Epithelial cell of proximal tubule (primary cell): ENCODE measurements around the gene ZNF385A. TPM values are rescaled to one million over a fixed set of nuclear protein-coding genes. Genes with fewer than 3 reads are reported as not detected.
"Not testable (repeated sequence)": the region's sequence is repeated elsewhere in the genome, so short reads cannot be mapped to it uniquely, and the experiment has no call there.

Experiments
- DNase-seq: peaks from one replicate; pipeline ENCODE4 v3.0.0-alpha.2; 2011; ENCODE audit warnings: low read depth
- H3K4me3 ChIP-seq: 2 replicates; pipeline ENCODE4 v1.5.1; 2011; ENCODE audit warnings: low read depth, mild to moderate bottlenecking, low read length
- total RNA-seq: library from RNA; depleted of rRNA; stranded (reverse); fragments of >200 nt; gene quantifications from 2 replicates; pipeline ENCODE4 v1.2.3, GENCODE V29; 2015
- TF ChIP-seq, protein P1 (sequence below): conservative IDR thresholded peaks from 2 replicates; pipeline ENCODE4 v1.5.1; 2012; ENCODE audit warnings: low read depth, mild to moderate bottlenecking, low read length

Gene ZNF385A
- total RNA-seq, 1 donor from 2014 or later: 3.9 TPM

DNA sequence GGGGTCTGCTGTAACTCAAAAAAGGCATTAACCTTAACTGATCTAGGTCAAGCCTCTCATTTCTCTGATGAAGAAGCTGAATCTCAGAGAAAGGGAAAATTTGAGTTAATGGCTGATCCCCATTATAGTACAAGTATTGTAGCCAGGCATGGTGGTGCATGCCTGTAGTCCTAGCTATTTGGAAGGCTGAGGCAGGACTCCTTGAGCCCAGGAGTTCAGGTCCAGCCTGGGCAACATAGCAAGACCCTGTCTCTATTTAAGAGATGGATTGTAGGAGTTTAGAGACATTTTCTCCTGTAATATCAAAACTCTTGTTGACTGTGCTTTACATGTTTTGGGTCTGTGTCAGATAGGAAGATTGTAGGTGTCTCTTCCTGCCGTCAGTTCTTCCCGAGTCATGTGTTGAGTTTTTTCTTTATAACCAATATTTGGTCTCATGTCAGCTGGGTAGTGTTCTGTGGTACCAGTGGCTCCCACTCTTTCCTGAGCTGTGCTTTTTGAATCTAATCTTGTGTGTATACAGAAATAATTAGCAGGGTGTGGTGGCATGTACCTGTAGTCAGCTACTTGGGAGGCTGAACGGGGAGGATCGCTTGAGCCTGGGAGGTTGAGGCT, 51.0 kb downstream of the ZNF385A start:
- TF ChIP-seq, protein P1, sequence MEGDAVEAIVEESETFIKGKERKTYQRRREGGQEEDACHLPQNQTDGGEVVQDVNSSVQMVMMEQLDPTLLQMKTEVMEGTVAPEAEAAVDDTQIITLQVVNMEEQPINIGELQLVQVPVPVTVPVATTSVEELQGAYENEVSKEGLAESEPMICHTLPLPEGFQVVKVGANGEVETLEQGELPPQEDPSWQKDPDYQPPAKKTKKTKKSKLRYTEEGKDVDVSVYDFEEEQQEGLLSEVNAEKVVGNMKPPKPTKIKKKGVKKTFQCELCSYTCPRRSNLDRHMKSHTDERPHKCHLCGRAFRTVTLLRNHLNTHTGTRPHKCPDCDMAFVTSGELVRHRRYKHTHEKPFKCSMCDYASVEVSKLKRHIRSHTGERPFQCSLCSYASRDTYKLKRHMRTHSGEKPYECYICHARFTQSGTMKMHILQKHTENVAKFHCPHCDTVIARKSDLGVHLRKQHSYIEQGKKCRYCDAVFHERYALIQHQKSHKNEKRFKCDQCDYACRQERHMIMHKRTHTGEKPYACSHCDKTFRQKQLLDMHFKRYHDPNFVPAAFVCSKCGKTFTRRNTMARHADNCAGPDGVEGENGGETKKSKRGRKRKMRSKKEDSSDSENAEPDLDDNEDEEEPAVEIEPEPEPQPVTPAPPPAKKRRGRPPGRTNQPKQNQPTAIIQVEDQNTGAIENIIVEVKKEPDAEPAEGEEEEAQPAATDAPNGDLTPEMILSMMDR: no peak
- DNase-seq: no peak
- no peak overlapping the region for H3K4me3 ChIP-seq

DNA sequence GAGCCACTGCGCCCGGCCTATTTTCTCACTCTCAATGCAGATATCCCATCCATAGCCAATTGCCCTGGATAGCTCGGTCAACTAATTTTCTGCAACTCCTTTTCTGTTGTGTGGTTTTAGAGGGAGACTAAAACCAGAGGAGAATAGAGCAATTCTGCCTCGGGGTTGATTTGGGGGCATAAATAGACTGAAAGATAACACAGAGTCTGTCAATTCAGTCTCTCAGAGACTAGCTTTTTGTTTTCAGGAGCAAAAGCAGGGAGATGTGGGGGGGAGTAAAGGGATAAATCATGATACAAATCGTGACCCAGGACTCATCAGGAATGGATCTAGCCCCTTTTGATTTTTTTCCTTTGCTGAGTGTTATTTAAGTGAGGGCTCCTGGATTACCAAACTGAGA, 53.1 kb downstream of the ZNF385A start:
- H3K4me3 ChIP-seq: no peak overlapping the region
- no peak for DNase-seq
- TF ChIP-seq, protein P1: no peak

DNA sequence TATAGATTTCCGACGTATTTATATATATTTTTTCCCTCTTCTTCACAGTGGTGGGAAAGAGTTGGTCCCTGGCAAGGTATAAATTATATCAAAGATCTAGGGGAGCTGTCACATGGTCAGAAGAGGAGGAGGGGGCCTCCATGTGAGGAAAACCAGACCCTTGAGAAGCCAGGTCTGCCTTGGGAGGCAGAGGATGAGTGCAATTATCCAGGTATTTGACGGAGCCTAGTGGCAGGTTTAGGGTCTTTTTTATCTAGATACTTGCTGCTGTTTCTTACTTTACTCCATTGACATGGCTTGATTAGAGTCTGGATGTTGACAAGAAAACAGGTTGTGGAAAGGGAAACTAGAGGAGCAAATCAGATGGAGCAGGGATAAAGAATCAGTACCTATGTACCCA, 54.1 kb downstream of the ZNF385A start:
- H3K4me3 ChIP-seq: no peak overlapping the region
- DNase-seq: no peak
- TF ChIP-seq, protein P1: no peak

DNA sequence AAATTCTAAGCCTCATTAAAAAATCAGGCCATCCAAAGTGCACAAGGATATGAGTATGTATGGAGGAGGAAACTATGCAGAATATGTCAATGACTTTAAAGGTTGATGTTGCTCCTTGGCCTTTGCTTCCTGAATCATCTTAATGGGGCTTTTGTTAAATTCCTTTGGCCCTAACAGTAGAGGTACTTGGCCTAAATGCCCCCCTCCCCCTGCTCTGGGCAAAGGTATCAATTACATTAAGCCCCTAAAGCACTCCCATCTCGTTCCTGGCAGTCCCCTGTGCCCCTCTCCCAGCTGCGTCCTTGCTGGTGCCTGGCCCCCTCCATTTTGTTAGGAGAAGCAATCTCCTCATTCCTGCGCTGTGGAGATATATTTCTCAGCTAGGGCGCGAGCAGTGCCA, 54.8 kb downstream of the ZNF385A start:
- TF ChIP-seq, protein P1: no peak
- no peak for DNase-seq
- no peak overlapping the region for H3K4me3 ChIP-seq

DNA sequence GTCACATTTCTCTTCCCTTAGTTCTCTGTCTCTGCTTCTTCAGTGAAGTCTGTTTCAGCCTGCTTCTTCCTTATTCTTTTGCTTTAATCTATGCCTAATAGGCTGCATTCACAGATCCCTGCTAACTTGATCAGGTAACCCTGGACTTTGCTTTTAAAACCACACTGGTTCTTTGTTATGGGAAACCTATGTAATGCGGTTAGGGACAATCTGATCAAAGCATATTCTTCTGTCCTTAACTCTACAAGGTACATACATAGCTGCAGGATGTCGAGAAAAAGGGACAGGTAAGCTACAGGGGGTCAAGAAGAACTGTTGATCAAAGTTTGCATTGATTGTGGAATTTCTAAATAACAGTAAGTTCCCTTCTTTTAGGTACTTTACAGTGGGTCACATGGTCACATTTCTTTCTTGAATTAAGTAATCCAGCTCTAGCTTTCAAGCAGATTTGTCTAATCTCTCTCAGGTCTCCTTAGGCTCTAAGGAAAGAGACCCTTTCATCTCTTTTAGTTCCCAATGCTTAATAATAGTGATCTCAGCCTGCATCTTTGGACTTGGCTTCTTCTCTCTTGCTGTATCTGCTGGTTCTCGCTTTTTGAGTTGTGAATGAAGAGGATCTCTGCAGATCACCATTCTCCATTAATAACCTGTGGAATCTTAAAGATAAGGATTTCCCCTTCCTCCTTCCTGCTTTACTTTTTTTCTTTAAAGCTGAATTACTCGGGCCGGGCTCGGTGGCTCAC, 55.8 kb downstream of the ZNF385A start:
- DNase-seq: no peak
- H3K4me3 ChIP-seq: no peak overlapping the region
- TF ChIP-seq, protein P1: no peak

DNA sequence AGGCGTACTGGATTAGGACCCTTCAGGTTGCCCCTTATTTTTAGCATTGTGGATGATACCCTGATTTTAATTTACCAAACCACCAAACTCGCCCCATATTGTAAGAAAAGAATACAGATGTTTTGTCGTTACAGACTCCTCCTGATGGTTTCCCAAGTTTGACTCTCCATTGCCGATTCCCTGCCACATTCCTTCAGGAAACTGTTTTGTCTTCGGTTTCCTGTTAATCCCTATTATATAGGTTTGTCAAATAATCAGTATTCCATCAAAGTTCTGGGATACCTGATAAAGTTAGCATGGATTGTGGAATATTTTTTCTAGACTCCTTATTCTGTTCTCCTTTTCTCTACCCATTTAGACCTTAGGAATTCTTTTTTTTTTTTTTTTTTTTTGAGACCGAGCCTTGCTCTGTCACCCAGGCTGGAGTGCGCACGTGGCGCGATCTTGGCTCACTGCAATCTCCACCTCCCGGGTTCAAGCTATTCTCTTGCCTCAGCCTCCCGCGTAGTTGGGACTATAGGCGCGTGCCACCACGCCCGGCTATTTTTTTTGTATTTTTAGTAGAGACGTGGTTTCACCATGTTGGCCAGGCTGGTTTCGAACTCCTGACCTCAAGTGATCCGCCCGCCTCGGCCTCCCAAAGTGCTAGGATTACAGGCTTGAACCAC, 59.0 kb downstream of the ZNF385A start:
- H3K4me3 ChIP-seq: peak overlapping the region; percentile 99
- not testable (repeated sequence) for DNase-seq

DNA sequence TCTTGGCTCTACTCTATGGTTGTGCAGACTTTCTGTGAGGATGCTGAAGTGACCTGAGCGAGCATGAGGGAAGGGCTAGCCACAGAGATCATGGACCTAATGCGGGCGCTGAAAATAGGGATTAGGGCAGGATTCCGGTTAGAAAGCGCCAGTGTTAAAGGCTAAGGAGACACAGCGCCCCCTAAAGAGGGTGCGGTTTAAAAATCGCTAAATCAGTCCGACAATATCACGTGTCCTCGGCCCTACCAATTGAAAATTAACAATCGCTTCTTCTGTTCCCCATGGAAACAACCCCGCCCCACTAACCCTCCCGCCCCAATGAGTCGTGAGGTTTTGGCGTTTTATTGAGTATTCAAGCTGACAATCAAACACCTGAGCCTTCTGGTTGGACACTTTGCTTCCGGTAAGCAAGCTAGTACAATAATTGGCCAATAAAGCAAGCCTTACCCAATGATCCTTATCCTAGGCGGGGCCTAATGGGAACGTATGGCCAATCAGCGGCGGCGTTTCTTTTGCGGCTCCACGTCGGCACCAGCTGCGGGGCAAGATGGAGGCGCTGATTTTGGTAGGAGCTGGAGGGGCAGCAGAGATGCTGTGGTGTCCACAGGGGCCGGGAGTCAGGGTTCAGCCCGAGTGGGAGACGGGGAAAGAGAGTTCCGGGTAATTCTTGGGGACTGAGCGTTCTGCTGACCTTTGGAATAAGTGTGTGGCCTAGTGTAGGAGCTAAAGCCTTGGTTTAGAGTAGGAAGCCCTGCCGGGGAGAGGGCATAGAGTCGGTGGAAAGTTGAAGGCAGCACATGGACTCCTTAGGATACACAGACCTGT, 59.7 kb downstream of the ZNF385A start, which contains the start of gene COPZ1:
Gene COPZ1, plus strand, starts transcription at position 515 of the 825 bp plus-strand sequence. Its CDS starts 33 bp downstream, at position 548.
- peak; percentile 98 for DNase-seq
- TF ChIP-seq, protein P1: peak; percentile 80
- H3K4me3 ChIP-seq: peak within 1 kb of the TSS; percentile 99
